WTC11 (cell line): ENCODE data around the gene RBFOX1.

Experiments
- GABPB1 ChIP-seq: sonication (generic); formaldehyde crosslinking; IDR thresholded peaks from 2 replicates; pipeline ENCODE4 v1.8.1; 2023; ENCODE audit warnings: mild to moderate bottlenecking, missing genetic modification reagents
- GRHL2 ChIP-seq: fragments of 250-450 bp; sonication (Bioruptor Pico); IDR thresholded peaks from 2 replicates; pipeline ENCODE4 v1.8.0; 2022; ENCODE audit warnings: mild to moderate bottlenecking, moderate library complexity; ENCODE audit not compliant: insufficient replicate concordance, severe bottlenecking
- TF ChIP-seq, protein P1 (sequence below): fragments of 200-600 bp; IDR thresholded peaks from 2 replicates; pipeline ENCODE4 v1.8.0; 2022; ENCODE audit warnings: antibody characterized with exemption
- TF ChIP-seq, protein P2 (sequence below): sonication (generic); formaldehyde crosslinking; IDR thresholded peaks from 2 replicates; pipeline ENCODE4 v1.8.1; 2023; ENCODE audit warnings: mild to moderate bottlenecking, missing genetic modification reagents, moderate library complexity
- TF ChIP-seq, protein P3 (sequence below): sonication (generic); formaldehyde crosslinking; IDR thresholded peaks from 2 replicates; pipeline ENCODE4 v1.8.0; 2022; ENCODE audit warnings: mild to moderate bottlenecking, missing genetic modification reagents

DNA sequence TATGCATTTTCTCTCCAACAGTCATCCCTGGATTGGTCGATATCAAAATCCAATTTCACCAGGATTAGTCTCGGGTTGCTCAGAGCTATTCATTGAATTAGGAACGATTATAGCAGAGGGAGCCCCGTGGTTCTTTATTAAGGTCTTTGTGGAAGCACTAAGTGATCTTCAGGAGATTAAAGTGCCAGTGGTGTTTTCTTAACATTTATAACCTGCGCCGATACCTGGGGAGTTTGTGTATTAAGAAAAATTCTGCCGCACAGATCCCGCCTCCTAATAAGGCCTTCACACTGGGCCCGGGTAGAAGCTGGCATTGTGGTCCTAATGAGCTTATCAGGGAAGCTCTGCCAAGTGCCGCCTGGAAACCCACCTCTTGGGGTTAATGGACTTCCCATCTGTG lies 238.7 kb downstream of the RBFOX1 start:
- TF ChIP-seq, protein P1, sequence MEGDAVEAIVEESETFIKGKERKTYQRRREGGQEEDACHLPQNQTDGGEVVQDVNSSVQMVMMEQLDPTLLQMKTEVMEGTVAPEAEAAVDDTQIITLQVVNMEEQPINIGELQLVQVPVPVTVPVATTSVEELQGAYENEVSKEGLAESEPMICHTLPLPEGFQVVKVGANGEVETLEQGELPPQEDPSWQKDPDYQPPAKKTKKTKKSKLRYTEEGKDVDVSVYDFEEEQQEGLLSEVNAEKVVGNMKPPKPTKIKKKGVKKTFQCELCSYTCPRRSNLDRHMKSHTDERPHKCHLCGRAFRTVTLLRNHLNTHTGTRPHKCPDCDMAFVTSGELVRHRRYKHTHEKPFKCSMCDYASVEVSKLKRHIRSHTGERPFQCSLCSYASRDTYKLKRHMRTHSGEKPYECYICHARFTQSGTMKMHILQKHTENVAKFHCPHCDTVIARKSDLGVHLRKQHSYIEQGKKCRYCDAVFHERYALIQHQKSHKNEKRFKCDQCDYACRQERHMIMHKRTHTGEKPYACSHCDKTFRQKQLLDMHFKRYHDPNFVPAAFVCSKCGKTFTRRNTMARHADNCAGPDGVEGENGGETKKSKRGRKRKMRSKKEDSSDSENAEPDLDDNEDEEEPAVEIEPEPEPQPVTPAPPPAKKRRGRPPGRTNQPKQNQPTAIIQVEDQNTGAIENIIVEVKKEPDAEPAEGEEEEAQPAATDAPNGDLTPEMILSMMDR = no peak
- TF ChIP-seq, protein P2, sequence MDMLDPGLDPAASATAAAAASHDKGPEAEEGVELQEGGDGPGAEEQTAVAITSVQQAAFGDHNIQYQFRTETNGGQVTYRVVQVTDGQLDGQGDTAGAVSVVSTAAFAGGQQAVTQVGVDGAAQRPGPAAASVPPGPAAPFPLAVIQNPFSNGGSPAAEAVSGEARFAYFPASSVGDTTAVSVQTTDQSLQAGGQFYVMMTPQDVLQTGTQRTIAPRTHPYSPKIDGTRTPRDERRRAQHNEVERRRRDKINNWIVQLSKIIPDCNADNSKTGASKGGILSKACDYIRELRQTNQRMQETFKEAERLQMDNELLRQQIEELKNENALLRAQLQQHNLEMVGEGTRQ (CRISPR knock-in tag) = no peak
- no peak for TF ChIP-seq GRHL2 (CRISPR knock-in tag)
- TF ChIP-seq GABPB1 (CRISPR knock-in tag) = no peak
- TF ChIP-seq, protein P3, sequence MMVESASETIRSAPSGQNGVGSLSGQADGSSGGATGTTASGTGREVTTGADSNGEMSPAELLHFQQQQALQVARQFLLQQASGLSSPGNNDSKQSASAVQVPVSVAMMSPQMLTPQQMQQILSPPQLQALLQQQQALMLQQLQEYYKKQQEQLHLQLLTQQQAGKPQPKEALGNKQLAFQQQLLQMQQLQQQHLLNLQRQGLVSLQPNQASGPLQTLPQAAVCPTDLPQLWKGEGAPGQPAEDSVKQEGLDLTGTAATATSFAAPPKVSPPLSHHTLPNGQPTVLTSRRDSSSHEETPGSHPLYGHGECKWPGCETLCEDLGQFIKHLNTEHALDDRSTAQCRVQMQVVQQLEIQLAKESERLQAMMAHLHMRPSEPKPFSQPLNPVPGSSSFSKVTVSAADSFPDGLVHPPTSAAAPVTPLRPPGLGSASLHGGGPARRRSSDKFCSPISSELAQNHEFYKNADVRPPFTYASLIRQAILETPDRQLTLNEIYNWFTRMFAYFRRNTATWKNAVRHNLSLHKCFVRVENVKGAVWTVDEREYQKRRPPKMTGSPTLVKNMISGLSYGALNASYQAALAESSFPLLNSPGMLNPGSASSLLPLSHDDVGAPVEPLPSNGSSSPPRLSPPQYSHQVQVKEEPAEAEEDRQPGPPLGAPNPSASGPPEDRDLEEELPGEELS (CRISPR knock-in tag) = no peak
